Mucosa of gallbladder (tissue), 1 donor: ENCODE measurements around the gene GNPTG. TPM values are rescaled to one million over a fixed set of nuclear protein-coding genes. Genes with fewer than 3 reads are reported as not detected.

Experiments used
- DNase-seq: peaks from one replicate; pipeline ENCODE4 v3.0.0-alpha.2; 2020; ENCODE audit warnings: low spot score
- total RNA-seq: library from RNA; stranded (reverse); gene quantifications from one replicate; pipeline ENCODE4 v1.2.1, GENCODE V29; 2021
- donor health status: DM: no; HTN: no; CAD: no.

Gene GNPTG
- total RNA-seq, 1 donor from 2014 or later: 86.6 TPM

DNA sequence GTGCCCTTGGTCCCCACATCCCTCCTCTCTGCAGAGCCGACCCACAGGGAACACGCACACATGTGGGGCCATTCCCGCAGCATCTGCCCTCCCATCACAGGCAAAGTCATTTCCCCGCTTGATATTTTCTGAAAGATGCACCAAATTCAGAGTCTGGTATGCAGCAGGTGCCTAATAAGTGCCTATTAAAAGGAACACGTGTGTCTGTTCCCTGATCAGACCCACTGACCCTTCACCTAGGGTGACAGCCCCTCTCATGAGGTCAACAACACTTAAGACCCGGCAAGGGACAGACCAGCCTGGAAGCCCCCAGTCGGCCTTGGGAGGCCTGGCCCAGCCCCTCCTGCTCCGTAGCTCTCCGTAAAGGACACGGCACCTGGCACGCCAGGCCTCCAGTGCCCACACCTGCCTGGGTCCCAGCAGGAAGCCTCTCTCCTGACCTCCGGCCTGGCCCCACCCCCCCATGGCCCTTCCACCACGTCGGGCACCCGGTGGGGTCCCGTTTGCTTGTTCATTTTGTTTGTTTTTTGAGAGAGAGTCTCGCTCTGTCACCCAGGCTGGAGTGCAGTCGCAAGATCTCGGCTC, 42.7 kb downstream of the GNPTG start:
- no peak for DNase-seq

DNA sequence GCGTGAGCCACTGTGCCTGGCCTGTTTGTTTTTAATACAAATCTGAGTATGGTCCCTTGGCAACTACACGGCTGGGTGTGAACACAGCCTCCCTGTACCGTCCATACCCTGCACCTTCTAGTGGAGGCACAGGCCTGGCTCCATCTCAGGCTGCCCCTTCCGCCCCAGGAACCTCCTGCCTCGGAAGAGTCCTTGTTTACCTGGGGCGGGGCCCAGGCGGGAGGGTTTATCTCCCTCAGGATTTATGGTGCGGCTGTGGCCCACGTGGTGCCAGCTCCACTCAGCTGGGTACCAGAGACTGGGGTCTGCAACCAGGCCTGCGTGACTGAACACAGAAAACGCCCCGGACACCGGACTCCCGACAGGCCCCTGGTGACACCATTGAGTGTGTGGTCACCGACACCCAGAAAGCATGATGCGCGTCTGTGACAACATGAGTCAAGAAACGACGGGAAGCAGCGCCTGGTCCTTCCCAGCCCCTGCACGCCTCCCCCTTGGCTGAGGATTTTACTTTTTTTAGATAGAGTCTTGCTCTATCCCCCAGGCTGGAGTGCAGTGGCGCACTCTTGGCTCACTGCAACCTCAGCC, 43.8 kb downstream of the GNPTG start:
- no peak for DNase-seq

DNA sequence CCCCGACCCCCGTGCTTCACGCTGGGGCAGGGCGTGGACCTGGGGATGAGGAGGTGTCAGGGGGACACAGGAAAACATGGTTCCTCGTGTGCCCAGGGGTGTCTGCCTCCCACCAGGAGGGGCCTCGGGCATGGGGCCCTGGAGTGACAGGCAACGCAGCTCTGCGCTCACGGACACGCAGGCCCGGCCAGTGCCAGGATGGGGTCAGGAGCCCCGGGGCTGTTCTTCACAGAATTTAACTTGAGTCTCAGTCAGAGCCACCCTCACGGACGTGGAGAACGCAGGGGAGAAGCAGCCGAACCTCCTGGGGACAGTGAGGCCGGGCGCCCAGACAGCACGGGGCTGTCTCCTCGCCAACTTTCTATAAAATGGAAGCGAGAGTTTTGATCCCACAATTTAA, 46.0 kb downstream of the GNPTG start:
- no peak for DNase-seq

DNA sequence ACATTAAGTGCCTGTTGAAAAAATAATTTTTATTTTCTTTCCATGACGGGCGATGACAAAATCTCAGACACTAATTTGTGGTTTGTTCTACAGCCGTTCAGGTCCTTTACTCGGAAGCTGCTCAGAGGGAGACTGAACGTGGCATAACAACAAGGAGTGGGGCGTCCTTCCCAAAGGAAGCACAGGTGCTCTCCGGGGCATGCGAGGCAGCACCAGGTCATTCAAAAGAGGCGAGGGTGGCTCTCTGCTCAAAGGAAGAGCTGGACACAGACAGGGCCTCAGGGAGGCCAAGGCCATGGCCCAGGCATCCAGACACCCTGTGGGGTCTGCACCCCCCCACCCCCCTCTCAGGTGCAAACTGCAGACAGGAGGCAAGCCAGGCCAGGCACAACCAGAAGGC, 46.6 kb downstream of the GNPTG start:
- DNase-seq: no peak

DNA sequence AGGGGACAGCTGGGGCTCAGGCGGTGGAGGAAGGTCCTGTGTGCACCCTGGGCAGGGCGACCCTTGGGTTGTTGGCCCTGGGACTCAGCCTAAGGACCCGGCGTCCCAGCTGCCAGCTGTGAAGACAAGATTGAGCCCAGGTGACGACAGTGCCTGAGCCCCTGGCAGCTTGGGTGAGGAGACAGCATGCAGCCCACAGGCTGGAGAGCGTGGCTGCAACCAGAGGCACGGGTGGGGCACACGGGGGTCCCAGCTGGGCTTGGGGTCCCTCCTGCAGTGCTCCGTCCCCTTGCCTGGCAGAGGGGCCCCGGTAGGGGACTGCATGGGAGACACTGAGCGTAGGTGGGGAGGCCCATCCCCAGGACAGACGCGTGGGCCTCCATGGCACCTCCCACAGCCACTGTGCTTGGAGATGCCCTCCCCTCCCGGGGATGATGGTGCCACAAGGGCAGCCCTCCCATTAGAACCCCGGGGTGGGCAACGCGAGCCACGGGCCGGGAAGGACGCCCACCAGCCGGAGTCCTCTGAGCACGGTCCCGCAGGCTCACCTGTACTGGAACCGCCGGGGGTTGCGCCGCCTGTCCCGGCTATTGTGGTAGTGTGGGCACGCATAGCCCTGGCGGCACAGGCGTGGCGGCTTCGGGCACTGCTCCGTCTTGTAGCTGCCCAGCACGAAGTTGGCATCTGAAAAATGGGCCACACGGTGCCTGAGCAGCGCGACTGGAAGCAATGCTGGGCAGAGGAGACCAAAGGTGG, 47.3 kb downstream of the GNPTG start:
- DNase-seq: no peak

DNA sequence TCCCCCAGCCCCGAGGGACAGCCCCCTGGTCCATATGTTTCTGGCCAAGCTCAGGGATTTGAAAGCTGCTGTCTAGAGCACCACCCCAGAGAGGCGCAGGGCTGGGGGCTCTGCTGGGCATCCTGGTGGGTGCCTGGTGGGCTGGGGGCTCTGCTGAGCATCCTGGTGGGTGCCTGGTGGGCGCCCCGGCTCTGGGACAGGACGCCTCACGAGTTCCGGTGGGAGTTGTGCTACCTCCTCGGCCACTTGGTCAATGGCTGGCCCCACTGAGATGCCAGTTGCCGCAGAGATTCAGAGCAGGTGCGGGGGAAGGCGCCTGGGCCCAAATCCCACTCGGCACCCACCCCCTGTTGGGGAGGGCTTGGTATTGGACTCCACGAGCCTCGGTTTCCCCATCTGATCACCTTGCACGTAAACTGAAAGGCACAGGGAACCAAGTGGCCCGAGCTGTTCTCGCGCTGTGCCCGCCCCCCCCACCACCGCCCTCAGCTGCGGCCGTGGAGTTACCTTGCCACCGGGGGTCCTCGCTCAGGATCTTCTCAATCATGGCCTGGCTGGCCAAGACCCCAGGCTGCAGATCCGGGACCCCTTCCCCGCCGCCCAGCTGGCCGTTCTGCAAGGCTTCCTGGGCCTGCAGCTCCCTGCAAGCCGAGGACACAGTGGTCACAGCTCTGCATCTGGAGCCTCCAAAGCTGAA, 49.5 kb downstream of the GNPTG start:
- no peak for DNase-seq

DNA sequence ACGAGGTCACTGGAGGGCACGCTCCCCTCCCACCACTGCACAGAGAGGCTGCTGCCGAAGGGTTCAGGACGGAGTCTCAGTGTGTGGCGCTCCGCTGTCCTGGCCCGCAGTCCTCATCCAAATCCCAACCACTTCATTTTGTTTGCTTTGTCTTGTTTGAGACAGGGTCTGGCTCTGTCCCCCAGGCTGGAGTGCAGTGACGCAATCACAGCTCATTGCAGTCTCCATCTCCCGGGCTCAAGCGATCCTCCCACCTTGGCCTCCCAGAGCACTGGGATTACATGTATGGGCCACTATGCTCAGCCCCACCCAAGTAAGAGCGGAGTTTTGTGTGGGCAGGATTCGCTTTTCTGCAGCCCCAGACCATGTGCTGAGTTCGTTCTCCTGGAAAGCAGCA, 50.0 kb downstream of the GNPTG start:
- no peak for DNase-seq

DNA sequence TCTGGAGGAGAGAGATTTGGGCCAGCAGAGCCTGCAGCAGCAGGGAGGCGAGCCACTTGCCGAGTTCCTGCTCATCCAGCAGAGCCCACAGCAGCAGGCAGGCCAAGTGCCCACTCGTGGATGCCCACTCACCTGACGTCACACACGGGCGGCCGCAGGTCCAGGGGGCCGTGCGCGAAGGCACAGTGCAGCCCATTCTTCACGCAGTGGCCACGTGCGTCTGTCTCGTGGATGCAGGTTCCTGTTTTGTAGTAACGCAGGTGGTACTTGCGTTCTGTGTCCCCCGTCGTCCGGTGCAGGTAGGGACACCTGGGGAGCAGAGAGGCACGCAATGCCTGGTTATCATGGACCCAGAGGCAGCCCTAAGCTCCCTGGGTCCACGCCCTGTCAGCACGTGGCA, 51.3 kb downstream of the GNPTG start:
- DNase-seq: no peak

DNA sequence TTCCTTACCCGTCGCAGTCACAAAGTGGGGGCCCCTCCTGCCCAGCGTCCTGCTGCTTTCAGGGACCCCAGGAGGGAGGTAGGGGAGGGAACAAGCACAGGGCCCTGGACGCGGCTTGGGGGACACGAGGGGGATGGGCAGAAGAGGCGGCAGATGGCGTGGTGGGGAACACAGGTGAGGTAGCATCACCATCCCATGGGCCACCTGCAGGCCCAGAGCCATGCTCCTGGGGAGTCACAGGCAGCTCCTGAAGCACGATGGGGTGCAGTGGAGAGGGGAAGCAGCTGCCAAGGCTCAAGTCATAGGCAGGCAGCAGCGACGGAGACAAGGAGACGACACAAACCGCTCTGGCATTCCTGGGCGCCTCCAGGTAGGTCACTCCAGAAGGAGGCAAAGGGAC, 52.0 kb downstream of the GNPTG start:
- DNase-seq: no peak

DNA sequence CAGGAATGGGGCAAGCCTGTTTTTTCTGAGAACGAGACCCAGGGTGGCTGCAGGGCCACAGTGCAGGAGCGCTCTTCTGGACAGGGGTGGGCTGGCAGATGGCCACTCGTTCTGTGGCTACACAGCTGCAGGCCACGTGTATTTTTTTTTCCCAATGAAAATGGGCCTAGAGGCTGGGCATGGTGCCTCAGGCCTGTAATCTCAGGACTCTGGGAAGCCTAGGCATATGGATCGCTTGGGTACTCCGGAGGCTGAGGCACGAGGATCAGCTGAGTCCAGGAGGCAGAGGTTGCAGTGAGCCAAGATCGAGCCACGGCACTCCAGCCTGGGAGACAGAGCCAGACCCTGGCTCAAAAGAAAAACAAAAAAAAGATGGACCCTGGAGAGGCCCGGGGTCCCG, 56.0 kb downstream of the GNPTG start:
- DNase-seq: no peak

DNA sequence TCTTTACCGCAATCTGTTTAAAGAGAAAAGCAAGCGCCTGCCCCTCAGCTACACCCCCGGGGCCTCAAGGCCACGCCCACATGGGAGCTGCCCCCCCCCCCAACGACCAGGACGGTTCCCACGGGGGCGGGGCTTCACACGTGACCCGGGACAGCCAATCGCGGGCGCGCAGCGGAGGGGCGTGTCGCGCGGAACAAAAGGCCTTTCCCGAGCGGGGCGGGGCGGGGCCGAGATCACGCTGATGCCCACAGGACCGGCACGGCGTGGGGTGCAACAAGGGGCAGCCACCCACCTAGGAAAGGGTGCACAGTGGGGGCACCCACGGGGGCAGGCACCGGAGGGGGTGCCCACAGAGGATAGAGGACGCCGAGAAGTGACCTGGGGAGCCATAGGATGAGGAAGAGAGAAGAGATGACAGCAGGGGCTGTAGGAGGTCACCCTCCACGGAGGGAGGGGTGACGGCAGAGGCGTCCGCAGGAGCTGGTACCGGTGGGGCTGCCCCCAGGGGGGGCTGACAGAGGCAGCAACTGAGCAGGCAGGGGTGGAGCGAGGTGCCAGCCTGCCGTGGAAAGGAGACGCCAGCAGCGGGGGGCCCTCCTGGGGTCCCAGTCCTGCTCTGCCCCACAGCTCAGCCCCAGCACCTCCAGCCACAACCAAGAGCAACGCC, 56.6 kb downstream of the GNPTG start:
- peak; percentile 94 for DNase-seq

DNA sequence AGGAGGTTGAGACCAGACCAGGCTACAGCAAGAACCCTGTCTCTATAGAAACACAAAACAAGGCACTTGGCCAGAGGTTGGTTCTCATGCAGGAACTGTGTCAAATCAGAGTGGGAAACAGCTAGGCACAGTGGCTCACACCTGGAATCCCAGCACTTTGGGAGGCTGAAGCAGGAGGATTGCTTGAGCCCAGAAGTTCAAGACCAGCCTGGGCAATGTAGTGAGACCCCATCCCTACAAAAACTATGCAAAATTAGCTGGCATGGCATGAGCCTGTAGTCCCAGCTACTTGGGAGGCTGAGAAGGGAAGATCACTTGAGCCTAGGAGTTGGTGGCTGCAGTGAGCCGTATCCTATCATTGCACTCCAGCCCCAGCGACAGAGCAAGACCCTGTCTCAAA, 61.1 kb downstream of the GNPTG start:
- no peak for DNase-seq

Other genes with a start within 250 kb of the GNPTG start
- gene CACNA1H, start 198.8 kb upstream of the GNPTG start, total RNA-seq: 133 TPM
- 1.6 TPM for gene TPSG1, start 126.7 kb upstream of the GNPTG start, total RNA-seq
- 215 TPM for gene TPSB2, start 121.7 kb upstream of the GNPTG start, total RNA-seq
- 139 TPM for gene TPSAB1, start 111.2 kb upstream of the GNPTG start, total RNA-seq
- gene TPSD1, start 95.9 kb upstream of the GNPTG start, total RNA-seq: 0.69 TPM
- 100 TPM for gene UBE2I, start 42.3 kb upstream of the GNPTG start, total RNA-seq
- gene BAIAP3, start 18.3 kb upstream of the GNPTG start, total RNA-seq: 2.6 TPM
- 51.2 TPM for gene TSR3, start 53 bp upstream of the GNPTG start, total RNA-seq
- 32.6 TPM for gene UNKL, start 62.8 kb downstream of the GNPTG start, total RNA-seq
- gene UQCC4, start 68.8 kb downstream of the GNPTG start, total RNA-seq: 8.7 TPM
- not detected for gene PERCC1, start 79.1 kb downstream of the GNPTG start, total RNA-seq
- gene CCDC154, start 92.6 kb downstream of the GNPTG start, total RNA-seq: 3.6 TPM
- gene CLCN7, start 123.1 kb downstream of the GNPTG start, total RNA-seq: 111 TPM
- 0.14 TPM for gene PTX4, start 137.0 kb downstream of the GNPTG start, total RNA-seq
- gene TELO2, start 141.4 kb downstream of the GNPTG start, total RNA-seq: 49.8 TPM
- 23.1 TPM for gene TMEM204, start 181.7 kb downstream of the GNPTG start, total RNA-seq